Embryonic facial prominence (tissue), 1 donor: ENCODE results near the gene CERCAM.
"Not testable (repeated sequence)": the region's sequence is repeated elsewhere in the genome, so short reads cannot be mapped to it uniquely, and the experiment has no call there.

Experiments
- DNase-seq: peaks from one replicate; pipeline ENCODE4 v3.0.0-alpha.2; 2016; ENCODE audit errors: extremely low spot score

The CERCAM gene

GRCh38 chr9:128393145-128393775, 27.4 kb upstream of the CERCAM start:
- no peak for DNase-seq

GRCh38 chr9:128393970-128394369, 26.7 kb upstream of the CERCAM start:
- no peak for DNase-seq

GRCh38 chr9:128394379-128395168, 26.1 kb upstream of the CERCAM start:
- DNase-seq = no peak

- no peak for DNase-seq
These were observed 23.6 kb upstream of the CERCAM start for GRCh38 chr9:128396970-128397613.

GRCh38 chr9:128397831-128398230, 22.8 kb upstream of the CERCAM start:
- DNase-seq = no peak

GRCh38 chr9:128399861-128400260, 20.8 kb upstream of the CERCAM start:
- no peak for DNase-seq

- DNase-seq = no peak
These were observed 16.1 kb upstream of the CERCAM start for GRCh38 chr9:128404560-128404959.

GRCh38 chr9:128405077-128405779, 15.4 kb upstream of the CERCAM start:
- DNase-seq = no peak

- no peak for DNase-seq
These were observed 14.9 kb upstream of the CERCAM start for GRCh38 chr9:128405780-128406171.

GRCh38 chr9:128406848-128407391, 13.7 kb upstream of the CERCAM start:
- no peak for DNase-seq

GRCh38 chr9:128408963-128409431, 11.7 kb upstream of the CERCAM start:
- DNase-seq = no peak

- DNase-seq = no peak
These were observed 11.2 kb upstream of the CERCAM start for GRCh38 chr9:128409450-128409849.

- no peak for DNase-seq
These were observed 10.7 kb upstream of the CERCAM start for GRCh38 chr9:128409978-128410377.

- no peak for DNase-seq
These were observed 9.1 kb upstream of the CERCAM start for GRCh38 chr9:128411364-128412119.

- no peak for DNase-seq
These were observed 8.4 kb upstream of the CERCAM start for GRCh38 chr9:128412120-128412790.

- not testable (repeated sequence) for DNase-seq
These were observed 6.9 kb upstream of the CERCAM start for GRCh38 chr9:128413728-128414127.

GRCh38 chr9:128414461-128414860, 6.2 kb upstream of the CERCAM start:
- DNase-seq = no peak

GRCh38 chr9:128415281-128415680, 5.4 kb upstream of the CERCAM start:
- DNase-seq = no peak

GRCh38 chr9:128416014-128416413, 4.6 kb upstream of the CERCAM start:
- no peak for DNase-seq

- DNase-seq = no peak
These were observed 4.1 kb upstream of the CERCAM start for GRCh38 chr9:128416432-128417019.
